Hepatocyte (in vitro differentiated cells): ENCODE data around the gene CTDSPL2. TPM values are rescaled to one million over a fixed set of nuclear protein-coding genes. Genes with fewer than 3 reads are reported as not detected.

ENCODE experiments used
- DNase-seq: peaks from one replicate; pipeline ENCODE4 v3.0.0-alpha.2; 2016; ENCODE audit warnings: low spot score
- H2AFZ ChIP-seq: fragments of 200-600 bp; sonication (generic); 2 replicates; pipeline ENCODE4 v1.6.0; 2016; ENCODE audit warnings: antibody characterized with exemption, mild to moderate bottlenecking
- H3K27ac ChIP-seq: fragments of 200-600 bp; sonication (generic); 2 replicates; pipeline ENCODE4 v1.5.1; 2016; ENCODE audit warnings: mild to moderate bottlenecking
- H3K27me3 ChIP-seq: fragments of 200-600 bp; sonication (generic); 2 replicates; pipeline ENCODE4 v1.6.1; 2016
- H3K36me3 ChIP-seq: fragments of 200-600 bp; sonication (generic); replicated peaks from 2 replicates; pipeline ENCODE4 v1.5.1; 2016; ENCODE audit warnings: low read depth; ENCODE audit not compliant: insufficient read depth
- H3K4me1 ChIP-seq: fragments of 200-600 bp; sonication (generic); 2 replicates; pipeline ENCODE4 v1.5.1; 2016; ENCODE audit warnings: mild to moderate bottlenecking, moderate library complexity; ENCODE audit not compliant: insufficient read depth
- H3K4me2 ChIP-seq: fragments of 200-600 bp; sonication (generic); 2 replicates; pipeline ENCODE4 v1.6.0; 2016
- H3K4me3 ChIP-seq: fragments of 200-600 bp; sonication (generic); 2 replicates; pipeline ENCODE4 v1.5.1; 2016; ENCODE audit warnings: mild to moderate bottlenecking
- H3K79me2 ChIP-seq: fragments of 200-600 bp; sonication (generic); 2 replicates; pipeline ENCODE4 v1.6.0; 2017; ENCODE audit warnings: mild to moderate bottlenecking
- H3K9me2 ChIP-seq: fragments of 200-600 bp; sonication (generic); replicated peaks from 2 replicates; pipeline ENCODE4 v1.6.0; 2017; ENCODE audit warnings: mild to moderate bottlenecking; ENCODE audit not compliant: insufficient read depth
- H3K9me3 ChIP-seq: fragments of 200-600 bp; sonication (generic); 2 replicates; pipeline ENCODE4 v1.5.1; 2016; ENCODE audit warnings: low read depth, mild to moderate bottlenecking
- H4K20me1 ChIP-seq: fragments of 200-600 bp; sonication (generic); 2 replicates; pipeline ENCODE4 v1.6.0; 2016; ENCODE audit warnings: mild to moderate bottlenecking; ENCODE audit not compliant: insufficient read depth, poor library complexity, severe bottlenecking
- CTCF ChIP-seq: fragments of 200-600 bp; sonication (generic); IDR thresholded peaks from 2 replicates; pipeline ENCODE4 v1.5.1; 2016; ENCODE audit warnings: antibody characterized with exemption, mild to moderate bottlenecking; ENCODE audit not compliant: poor library complexity
- EZH2 ChIP-seq: fragments of 200-600 bp; sonication (generic); IDR thresholded peaks from 2 replicates; pipeline ENCODE4 v1.6.1; 2016; ENCODE audit warnings: antibody characterized with exemption, mild to moderate bottlenecking, borderline replicate concordance
- EZH2phosphoT487 ChIP-seq: fragments of 200-600 bp; sonication (generic); IDR thresholded peaks from one replicate; pipeline ENCODE4 v1.6.1; 2018; ENCODE audit warnings: antibody characterized with exemption, mild to moderate bottlenecking, low read depth, moderate library complexity; ENCODE audit not compliant: unreplicated experiment, severe bottlenecking
- WGBS: methylation state at CpG from one replicate; pipeline ENCODE4 v1.1.6; 2016; ENCODE audit warnings: low lambda C conversion rate; ENCODE audit errors: missing lambda C conversion rate; 5-methylcytosine and 5-hydroxymethylcytosine counted together
- polyA plus RNA-seq: library from polyadenylated mRNA; unstranded; fragments of >200 nt; fragmentation: Nextera tagmentation; extraction: Ambion mirVana; gene quantifications from 2 replicates; pipeline ENCODE4 v1.2.1, GENCODE V29; 2016
- total RNA-seq: library from RNA; depleted of rRNA; stranded (reverse); fragments of >200 nt; gene quantifications from 2 replicates; pipeline ENCODE4 v1.2.3, GENCODE V29; 2014

Gene CTDSPL2
- total and polyA plus RNA-seq, 2 experiments from 2014 or later, result 9.6 to 52.0 TPM

GRCh38 chr15:44490622-44491021 lies 63.2 kb downstream of the CTDSPL2 start:
- 91% methylated on average over 3 of the region's 3 CpGs for WGBS
- H3K9me2 ChIP-seq, result no peaks in the 10 kb centered on the region
- H3K27ac ChIP-seq, result no peak overlapping the region
- H3K4me1 ChIP-seq, result no peaks in the 10 kb centered on the region
- H3K27me3 ChIP-seq, result no peaks in the 10 kb centered on the region
- no peak for DNase-seq
- no peaks in the 10 kb centered on the region for H3K9me3 ChIP-seq
- no peaks in the 10 kb centered on the region for H3K36me3 ChIP-seq
- H3K79me2 ChIP-seq, result peaks cover 4% of the 10 kb centered on the region
- H4K20me1 ChIP-seq, result no peaks in the 10 kb centered on the region
- no peak overlapping the region for H3K4me2 ChIP-seq
- H3K4me3 ChIP-seq, result no peak overlapping the region
- H2AFZ ChIP-seq, result no peak overlapping the region
- TF ChIP-seq EZH2phosphoT487 (no peak), CTCF (no peak), EZH2 (no peak)

- TF ChIP-seq EZH2, result no peak
- no peak for TF ChIP-seq EZH2phosphoT487
- TF ChIP-seq CTCF, result no peak
- H3K27me3 ChIP-seq, result no peaks in the 10 kb centered on the region
- H4K20me1 ChIP-seq, result no peaks in the 10 kb centered on the region
- no peaks in the 10 kb centered on the region for H3K4me1 ChIP-seq
- 97% methylated on average over 7 of the region's 7 CpGs for WGBS
- no peak overlapping the region for H3K4me3 ChIP-seq
- H2AFZ ChIP-seq, result no peak overlapping the region
- H3K27ac ChIP-seq, result no peak overlapping the region
- H3K36me3 ChIP-seq, result no peaks in the 10 kb centered on the region
- DNase-seq, result no peak
- H3K4me2 ChIP-seq, result no peak overlapping the region
- H3K9me3 ChIP-seq, result no peaks in the 10 kb centered on the region
- peaks cover 4% of the 10 kb centered on the region for H3K79me2 ChIP-seq
- no peaks in the 10 kb centered on the region for H3K9me2 ChIP-seq
Observed at GRCh38 chr15:44492040-44492439, 64.6 kb downstream of the CTDSPL2 start.

- Histone ChIP-seq H3K9me3 (no peaks in the 10 kb centered on the region), H3K4me1 (no peaks in the 10 kb centered on the region), H2AFZ (no peak overlapping the region), H3K27ac (no peak overlapping the region), H3K36me3 (no peaks in the 10 kb centered on the region), H3K4me2 (no peak overlapping the region), H3K9me2 (no peaks in the 10 kb centered on the region), H3K27me3 (no peaks in the 10 kb centered on the region), H3K4me3 (no peak overlapping the region), H3K79me2 (no peaks in the 10 kb centered on the region), H4K20me1 (no peaks in the 10 kb centered on the region)
- DNase-seq, result no peak
- no peak for TF ChIP-seq EZH2phosphoT487
- no peak for TF ChIP-seq EZH2
- no peak for TF ChIP-seq CTCF
- WGBS, result 90% methylated on average over 3 of the region's 3 CpGs
Observed at GRCh38 chr15:44492672-44493071, 65.2 kb downstream of the CTDSPL2 start.

GRCh38 chr15:44495562-44495961 lies 68.1 kb downstream of the CTDSPL2 start:
- Histone ChIP-seq H3K4me3 (no peak overlapping the region), H3K4me1 (no peaks in the 10 kb centered on the region), H2AFZ (no peak overlapping the region), H3K27me3 (no peaks in the 10 kb centered on the region), H3K36me3 (no peaks in the 10 kb centered on the region), H3K27ac (no peak overlapping the region), H3K4me2 (no peak overlapping the region), H4K20me1 (no peaks in the 10 kb centered on the region), H3K79me2 (no peaks in the 10 kb centered on the region), H3K9me2 (no peaks in the 10 kb centered on the region), H3K9me3 (no peaks in the 10 kb centered on the region)
- WGBS, result 93% methylated on average over 8 of the region's 8 CpGs
- DNase-seq, result no peak
- no peak for TF ChIP-seq CTCF
- TF ChIP-seq EZH2phosphoT487, result no peak
- TF ChIP-seq EZH2, result no peak
